ENCODE results near the gene DOCK2.

DNA sequence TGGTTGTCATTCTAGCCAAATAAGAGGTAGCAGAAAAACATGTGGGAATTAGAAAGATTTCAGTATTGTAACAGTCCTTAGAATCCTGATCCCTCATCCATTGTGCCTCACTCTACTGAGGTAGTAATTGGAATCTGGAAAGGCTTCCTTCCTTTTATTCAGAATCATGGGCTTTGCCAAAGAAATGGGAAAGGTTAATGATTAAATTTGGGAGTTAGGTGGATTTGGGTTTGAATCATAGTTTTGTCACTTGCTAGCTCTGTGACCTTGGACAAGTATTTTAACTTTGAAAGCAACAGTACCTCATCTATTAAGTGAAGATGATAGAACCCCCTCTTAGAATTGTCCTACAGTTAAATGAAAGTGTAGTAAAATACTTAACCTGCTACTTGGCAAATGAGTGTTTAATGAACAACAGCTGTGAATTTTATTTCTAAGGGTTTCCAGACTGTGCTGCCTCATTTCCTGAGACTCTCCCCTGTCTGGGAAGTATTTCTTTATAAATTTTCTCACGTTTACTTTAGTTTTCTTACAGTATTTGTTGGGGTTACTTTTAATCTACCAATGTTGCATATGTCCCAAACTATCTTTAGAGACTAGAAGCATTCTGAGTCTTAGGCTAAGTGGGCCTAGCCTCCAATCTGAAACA, 41.8 kb upstream of the DOCK2 start:
- TF ChIP-seq EP300 (IDR thresholded peaks at IDR 0.05; ENCODE audit: borderline replicate concordance in 1 of 2, low read depth in 2 of 2, low read length in 2 of 2): no peak
- TF ChIP-seq RFX5 (IDR thresholded peaks at IDR 0.05; ENCODE audit: borderline replicate concordance, low read depth, low read length): no peak
- no peak for TF ChIP-seq TEAD4 (IDR thresholded peaks at IDR 0.05; ENCODE audit: low read depth, low read length)
- TF ChIP-seq, protein P1, sequence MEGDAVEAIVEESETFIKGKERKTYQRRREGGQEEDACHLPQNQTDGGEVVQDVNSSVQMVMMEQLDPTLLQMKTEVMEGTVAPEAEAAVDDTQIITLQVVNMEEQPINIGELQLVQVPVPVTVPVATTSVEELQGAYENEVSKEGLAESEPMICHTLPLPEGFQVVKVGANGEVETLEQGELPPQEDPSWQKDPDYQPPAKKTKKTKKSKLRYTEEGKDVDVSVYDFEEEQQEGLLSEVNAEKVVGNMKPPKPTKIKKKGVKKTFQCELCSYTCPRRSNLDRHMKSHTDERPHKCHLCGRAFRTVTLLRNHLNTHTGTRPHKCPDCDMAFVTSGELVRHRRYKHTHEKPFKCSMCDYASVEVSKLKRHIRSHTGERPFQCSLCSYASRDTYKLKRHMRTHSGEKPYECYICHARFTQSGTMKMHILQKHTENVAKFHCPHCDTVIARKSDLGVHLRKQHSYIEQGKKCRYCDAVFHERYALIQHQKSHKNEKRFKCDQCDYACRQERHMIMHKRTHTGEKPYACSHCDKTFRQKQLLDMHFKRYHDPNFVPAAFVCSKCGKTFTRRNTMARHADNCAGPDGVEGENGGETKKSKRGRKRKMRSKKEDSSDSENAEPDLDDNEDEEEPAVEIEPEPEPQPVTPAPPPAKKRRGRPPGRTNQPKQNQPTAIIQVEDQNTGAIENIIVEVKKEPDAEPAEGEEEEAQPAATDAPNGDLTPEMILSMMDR (IDR thresholded peaks at IDR 0.05; ENCODE audit: control extremely low read depth in 1 of 3, insufficient read depth in 1 of 3, low read depth in 1 of 3, low read length in 3 of 3): no peak
- TF ChIP-seq POLR2AphosphoS5 (IDR thresholded peaks at IDR 0.05; ENCODE audit: low read depth, low read length): no peak
